Stimulated activated naive CD8-positive, alpha-beta T cell treated with anti-CD3 and anti-CD28 coated beads, Interleukin-15, amount 100 ng/mL, for 72 hours (primary cell): ENCODE results near the gene TMUB2.
A peak's percentile ranks its signal among the peaks of the same experiment; 100 is the strongest.

Source experiments
- ATAC-seq: fragments of 150-1000 bp; cut with Tn5 transposase; 2 replicates; pipeline ENCODE4 v1.10.0; 2021; ENCODE audit warnings: mild to moderate bottlenecking, moderate library complexity
- DNase-seq, 2 donors: peaks; one replicate each; pipeline ENCODE4 v3.0.0; 2021 to 2022
- H3K27ac Mint-ChIP-seq, 2 donors: one replicate each; pipeline ENCODE4 v1.8.0; 2022; ENCODE audit warnings: mild to moderate bottlenecking in 2 of 2, mixed read lengths in 2 of 2, moderate library complexity in 2 of 2
- H3K27me3 Mint-ChIP-seq: one replicate; pipeline ENCODE4 v1.8.0; 2022; ENCODE audit warnings: mixed read lengths
- H3K4me1 Mint-ChIP-seq: one replicate; pipeline ENCODE4 v1.8.0; 2022; ENCODE audit warnings: mild to moderate bottlenecking, mixed read lengths
- H3K4me3 Mint-ChIP-seq, 2 donors: one replicate each; pipeline ENCODE4 v1.8.0; 2022; ENCODE audit warnings: mild to moderate bottlenecking in 2 of 2, mixed read lengths in 2 of 2, moderate library complexity in 1 of 2
- H3K9me3 Mint-ChIP-seq, 2 donors: one replicate each; pipeline ENCODE4 v1.8.0; 2022; ENCODE audit warnings: mixed read lengths in 2 of 2

Gene TMUB2

DNA sequence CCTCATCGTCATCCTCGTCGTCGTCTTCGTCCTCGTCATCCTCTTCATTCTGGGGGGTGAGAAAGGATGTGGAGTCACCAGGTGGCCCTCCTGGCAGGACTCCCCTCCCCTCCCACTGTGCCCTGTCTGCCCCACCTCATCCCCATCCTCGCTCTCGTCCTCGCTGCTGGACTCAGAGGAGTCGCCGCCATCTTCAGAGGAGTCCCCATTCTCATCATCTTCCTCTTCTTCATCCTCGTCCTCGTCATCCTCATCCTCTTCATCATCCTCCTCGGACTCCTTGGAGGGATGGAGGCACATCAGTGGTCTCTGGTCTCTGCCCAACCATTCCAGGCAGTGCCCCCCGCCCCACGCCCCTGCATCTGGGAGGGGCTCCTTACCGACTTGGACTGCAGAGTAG lies 20.5 kb downstream of the TMUB2 start:
- Mint-ChIP-seq H3K27me3 (no peaks in the 10 kb centered on the region), H3K9me3 (no peaks in the 10 kb centered on the region), H3K4me1 (peaks cover 74% of the 10 kb centered on the region), H3K4me3 (no peak overlapping the region), H3K27ac (no peak overlapping the region)
- no peak for ATAC-seq
- no peak for DNase-seq

DNA sequence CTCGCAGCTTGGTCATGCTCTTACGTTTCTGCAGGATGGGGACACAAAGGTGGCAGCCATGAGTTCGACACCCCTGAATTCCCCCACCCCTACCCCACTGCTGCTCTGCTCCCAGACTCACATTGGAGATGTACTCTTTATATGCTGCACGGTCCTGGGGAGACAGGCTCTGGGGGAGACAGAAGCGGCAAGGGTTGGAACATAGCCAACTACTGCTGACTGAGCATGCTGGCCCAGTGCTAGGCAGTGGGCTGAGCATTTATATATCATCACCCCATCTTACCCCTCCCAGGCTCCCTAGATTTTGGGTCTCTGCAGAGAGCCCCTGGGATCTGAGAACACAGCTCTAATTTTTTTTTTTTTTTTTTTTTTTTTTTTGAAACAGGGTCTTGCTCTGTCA lies 21.0 kb downstream of the TMUB2 start:
- DNase-seq (no peak), ATAC-seq (no peak)
- Mint-ChIP-seq H3K9me3 (no peaks in the 10 kb centered on the region), H3K4me1 (peaks cover 74% of the 10 kb centered on the region), H3K27ac (no peak overlapping the region), H3K27me3 (no peaks in the 10 kb centered on the region), H3K4me3 (no peak overlapping the region)

DNA sequence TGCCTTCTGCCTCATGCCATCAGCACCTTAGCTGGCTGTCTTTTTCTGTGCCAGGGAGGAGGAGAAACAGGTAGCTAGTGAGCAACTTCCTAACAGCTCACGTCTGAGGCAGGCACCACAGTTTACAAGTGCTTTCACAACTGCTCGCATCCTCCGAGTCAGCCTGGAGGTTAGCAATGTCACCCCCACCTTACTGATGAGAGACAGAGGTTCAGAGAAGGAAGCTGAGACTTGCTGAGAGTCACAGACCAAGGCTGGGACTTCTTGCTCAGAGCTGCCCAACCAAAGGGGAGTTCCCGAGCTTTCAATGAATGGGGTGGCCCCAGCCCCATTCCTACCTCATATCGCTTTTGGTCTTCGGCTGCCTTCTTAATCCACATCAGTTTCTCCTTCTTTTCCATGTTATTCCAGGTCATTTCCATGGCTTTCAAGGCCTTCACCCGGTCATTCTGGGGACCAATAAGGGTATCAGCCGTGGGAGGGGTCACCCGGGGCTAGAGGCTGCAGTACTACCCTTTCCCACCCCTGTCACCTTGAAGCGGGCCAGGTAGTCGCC lies 23.1 kb downstream of the TMUB2 start:
- peaks cover 0 to 6% of the 10 kb centered on the region in 2 donors for H3K9me3 Mint-ChIP-seq
- peaks cover 74% of the 10 kb centered on the region for H3K4me1 Mint-ChIP-seq
- H3K27me3 Mint-ChIP-seq, result no peaks in the 10 kb centered on the region
- peak overlapping the region; percentile 93 to 98 for H3K27ac Mint-ChIP-seq
- peak overlapping the region; percentile 87 for H3K4me3 Mint-ChIP-seq
- peak; percentile 83 for ATAC-seq
- DNase-seq, result peak; percentile 34 to 77

DNA sequence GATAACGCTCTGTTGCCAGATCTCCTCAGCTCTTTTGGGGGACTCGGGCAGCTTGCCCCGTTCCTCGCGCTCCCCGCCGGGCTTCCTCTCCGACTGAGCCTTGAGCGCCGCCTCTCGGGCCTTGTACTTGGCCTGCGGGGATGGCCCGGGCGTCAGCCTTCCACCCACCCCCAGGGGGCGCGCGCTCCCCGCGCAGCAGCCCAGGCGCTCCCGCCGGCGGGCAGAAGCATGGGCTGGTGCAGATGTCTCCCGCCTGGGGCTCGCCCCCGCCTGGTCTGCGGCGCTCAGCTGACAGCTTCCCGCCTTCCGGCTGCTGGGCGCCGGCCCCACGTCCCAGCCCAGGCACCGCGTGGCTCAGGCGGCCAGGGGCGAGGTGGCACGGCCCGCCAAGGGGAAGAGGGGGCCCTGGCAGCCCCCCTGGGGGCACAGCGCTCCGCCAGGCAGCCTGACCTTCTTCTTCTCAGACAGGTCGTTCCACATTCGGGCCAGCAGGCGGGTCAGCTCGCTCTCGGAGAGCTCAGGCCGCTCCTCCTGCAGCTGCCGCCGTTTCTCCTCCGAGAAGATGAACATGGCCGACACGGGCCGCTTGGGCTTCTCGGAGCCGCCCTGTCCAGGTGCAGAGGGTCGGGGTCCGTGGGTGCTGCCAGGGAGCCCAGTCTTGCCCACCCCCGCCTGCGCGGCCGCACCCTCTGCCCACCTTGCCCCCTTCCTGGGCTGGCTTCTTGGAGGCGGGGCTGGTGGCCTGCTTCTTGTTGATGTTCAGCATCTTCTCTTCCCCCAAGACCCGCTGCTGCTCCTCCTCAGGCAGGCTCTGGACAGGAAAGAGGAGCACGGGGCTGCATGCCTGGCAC lies 23.8 kb downstream of the TMUB2 start:
- ATAC-seq, result peak; percentile 92
- peak overlapping the region; percentile 93 to 98 for H3K27ac Mint-ChIP-seq
- peaks cover 82% of the 10 kb centered on the region for H3K4me1 Mint-ChIP-seq
- DNase-seq, result peak; percentile 96 to 98
- no peaks in the 10 kb centered on the region for H3K27me3 Mint-ChIP-seq
- peak overlapping the region; percentile 87 for H3K4me3 Mint-ChIP-seq
- H3K9me3 Mint-ChIP-seq, result peaks cover 0 to 6% of the 10 kb centered on the region in 2 donors

DNA sequence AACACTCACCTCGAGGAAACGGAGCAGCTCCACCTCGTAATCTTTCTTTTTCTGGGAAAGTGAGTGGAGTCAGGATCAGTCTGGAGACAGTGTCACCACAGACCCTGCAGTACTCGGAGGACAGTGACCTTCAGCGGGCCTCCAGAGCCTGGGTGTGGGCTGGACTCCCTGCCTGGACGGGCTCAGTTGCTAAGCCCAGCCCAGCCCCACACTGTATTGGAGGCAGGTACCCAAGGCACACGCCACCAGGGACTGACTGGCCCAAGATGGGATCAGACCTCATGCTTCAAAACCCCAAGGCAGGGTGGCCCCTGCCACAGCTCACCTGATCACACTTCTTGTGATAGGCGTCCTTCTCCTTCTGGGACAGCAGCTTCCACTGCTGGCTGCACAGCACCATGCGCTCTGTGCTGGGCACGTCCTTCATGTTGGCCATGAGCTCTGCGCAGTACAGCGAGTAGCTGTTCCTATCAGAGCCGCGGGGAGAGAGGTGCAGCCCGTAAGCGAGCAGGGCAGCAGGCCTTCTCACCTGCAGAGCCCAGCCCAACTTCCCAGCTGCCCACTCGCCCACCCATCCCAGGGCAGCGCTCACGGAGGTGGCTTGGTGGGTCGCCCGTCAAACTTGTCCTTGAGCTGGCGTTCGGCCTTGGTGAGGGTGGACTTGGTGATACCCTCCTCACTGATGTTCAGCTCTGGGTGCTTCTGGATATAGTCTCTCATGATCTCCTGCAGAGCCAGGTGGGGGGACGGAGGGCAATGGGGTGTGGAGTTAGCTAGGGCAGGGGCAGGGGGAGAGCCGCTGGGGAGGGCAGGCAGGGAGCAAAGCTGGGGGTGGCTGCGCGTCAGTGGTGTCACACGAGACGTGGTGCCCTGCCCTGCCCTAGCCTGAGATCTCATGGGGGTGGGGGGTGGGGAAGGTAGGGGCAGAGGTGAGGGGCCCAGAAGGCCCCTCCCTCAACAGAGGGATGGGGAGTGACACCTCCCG lies 24.8 kb downstream of the TMUB2 start:
- DNase-seq (no peak), ATAC-seq (no peak)
- H3K4me1 Mint-ChIP-seq, result peaks cover 92% of the 10 kb centered on the region
- H3K27ac Mint-ChIP-seq, result peak overlapping the region; percentile 31 to 33
- peak overlapping the region; percentile 49 to 64 for H3K4me3 Mint-ChIP-seq
- peaks cover 0 to 6% of the 10 kb centered on the region in 2 donors for H3K9me3 Mint-ChIP-seq
- H3K27me3 Mint-ChIP-seq, result no peaks in the 10 kb centered on the region

DNA sequence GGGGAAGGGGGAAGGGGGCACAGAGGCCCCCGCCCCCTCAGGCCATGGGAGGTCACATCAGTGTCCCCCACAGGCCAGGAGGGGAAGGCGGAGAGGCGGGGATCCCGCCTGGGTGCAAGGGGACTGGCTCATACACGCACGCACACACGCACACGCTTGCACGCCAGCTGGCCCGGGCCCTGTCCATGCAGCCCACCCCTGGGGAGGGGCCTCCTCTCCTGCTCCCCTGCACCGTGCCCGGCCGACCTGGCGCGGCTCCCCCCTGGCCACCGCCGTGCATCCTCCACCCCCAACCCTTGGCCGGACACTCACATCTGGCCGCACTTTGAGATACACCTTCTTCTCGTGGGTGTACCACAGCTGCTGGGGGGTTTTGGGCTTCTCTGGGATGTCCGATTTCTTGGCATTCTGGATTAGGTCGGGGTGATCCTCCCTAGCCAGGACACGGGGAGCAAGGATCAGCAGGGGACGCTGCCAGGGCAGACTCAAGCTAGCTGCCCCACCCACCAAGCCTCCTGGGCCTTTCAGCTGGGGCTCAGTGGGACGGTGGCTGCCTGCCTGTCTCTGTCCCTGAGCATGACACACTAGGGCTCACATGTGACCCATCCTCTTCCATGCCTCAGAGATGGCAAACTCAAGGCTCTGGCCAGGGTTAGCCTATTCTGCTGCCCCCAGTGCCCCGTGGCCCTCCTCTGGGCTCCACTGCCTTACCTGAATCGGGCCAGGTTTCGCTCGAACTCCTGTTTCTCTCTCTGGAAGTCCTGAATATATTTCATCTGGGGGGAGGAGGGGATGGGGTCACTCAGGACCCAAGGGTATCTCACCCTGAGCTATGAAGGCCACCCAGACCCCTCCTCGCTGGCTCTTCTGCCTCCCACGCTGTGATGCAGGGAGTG lies 26.0 kb downstream of the TMUB2 start:
- ATAC-seq (no peak), DNase-seq (no peak)
- H3K4me3 Mint-ChIP-seq, result peak overlapping the region in 1 of 2 donors; percentile 64
- peaks cover 0 to 6% of the 10 kb centered on the region in 2 donors for H3K9me3 Mint-ChIP-seq
- no peaks in the 10 kb centered on the region for H3K27me3 Mint-ChIP-seq
- H3K4me1 Mint-ChIP-seq, result peaks cover 96% of the 10 kb centered on the region
- peak overlapping the region in 1 of 2 donors; percentile 77 for H3K27ac Mint-ChIP-seq

DNA sequence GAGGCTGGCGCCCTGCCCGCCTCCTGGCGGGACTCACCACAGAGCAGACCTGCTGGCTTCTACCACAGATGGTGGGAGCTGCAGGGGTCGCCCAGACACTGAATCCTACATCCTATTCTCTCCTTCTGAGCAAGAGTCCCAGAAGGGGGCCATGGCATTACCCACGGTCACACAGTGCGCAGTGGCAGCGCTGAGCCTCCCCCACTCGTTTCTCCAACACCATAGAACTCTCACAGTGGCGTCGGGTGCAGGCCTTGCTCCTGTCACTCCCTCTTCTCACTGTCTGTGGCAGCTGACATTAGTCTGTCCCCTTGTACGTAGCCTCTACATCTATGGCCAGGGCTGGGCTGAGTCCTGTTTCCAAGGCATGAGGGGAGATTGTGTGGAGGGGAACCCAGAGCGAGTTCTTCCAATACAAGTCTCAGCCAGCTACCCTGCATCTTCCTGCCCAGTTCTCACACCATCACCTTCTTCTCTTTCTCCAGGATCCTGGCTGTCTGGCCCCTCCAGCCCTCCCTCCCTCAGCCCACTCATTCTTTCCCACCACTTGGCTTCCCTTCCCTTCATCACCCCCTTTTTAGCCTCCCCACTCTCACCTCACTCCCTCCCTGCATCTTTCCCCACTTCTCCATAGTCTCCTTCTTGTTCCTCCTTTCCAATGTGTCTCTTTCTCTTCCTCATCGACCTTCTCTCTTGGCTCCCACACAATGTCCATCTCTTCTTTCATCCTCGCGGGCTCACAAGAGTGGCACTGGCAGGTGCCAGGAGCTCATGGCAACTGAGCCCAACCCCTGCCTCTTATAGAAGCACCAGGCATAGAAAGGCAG lies 26.8 kb downstream of the TMUB2 start:
- Mint-ChIP-seq H3K4me3 (peak overlapping the region; percentile 23 to 64), H3K4me1 (peaks cover 90% of the 10 kb centered on the region), H3K27ac (peak overlapping the region; percentile 77 to 92), H3K27me3 (no peaks in the 10 kb centered on the region), H3K9me3 (peaks cover 0 to 6% of the 10 kb centered on the region in 2 donors)
- no peak for DNase-seq
- no peak for ATAC-seq

DNA sequence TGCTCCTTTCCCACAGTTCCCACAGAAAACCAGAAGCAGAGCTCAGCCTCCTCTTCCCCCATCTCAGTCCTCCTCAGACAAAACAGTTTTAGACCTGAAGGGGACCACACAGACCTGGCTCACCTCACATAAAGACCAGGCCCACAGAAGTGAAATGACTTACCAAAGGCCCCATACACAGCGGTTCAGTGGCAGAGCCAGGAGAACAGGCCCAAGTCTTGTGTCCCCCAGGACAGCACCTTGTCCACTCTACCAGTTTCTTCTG lies 27.4 kb downstream of the TMUB2 start:
- Mint-ChIP-seq H3K9me3 (peaks cover 0 to 6% of the 10 kb centered on the region in 2 donors), H3K27me3 (no peaks in the 10 kb centered on the region), H3K27ac (peak overlapping the region in 1 of 2 donors; percentile 92), H3K4me1 (peaks cover 85% of the 10 kb centered on the region), H3K4me3 (peak overlapping the region; percentile 23 to 55)
- no peak for DNase-seq
- no peak for ATAC-seq

DNA sequence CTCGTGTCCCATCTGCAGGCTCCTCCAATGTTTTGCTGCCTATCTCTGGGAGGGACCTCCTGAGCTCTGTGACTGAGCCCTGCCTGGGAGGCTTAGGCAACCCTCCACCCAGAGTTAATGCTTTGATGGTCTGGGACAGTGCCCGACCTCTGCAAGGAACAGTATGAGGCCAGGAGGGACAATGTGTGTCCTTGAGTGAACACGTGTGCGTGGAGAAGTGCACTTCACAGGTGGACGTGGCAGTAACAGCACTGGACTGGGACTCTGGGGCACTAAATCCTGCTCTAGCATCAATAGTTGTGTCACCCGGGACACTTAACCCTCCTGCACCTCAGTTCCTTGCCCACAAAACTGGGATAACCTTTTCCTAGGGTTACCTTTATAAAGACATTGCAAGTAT lies 28.1 kb downstream of the TMUB2 start:
- no peak for ATAC-seq
- Mint-ChIP-seq H3K4me3 (peak overlapping the region; percentile 91 to 96), H3K4me1 (peaks cover 77% of the 10 kb centered on the region), H3K27ac (peak overlapping the region; percentile 68 to 78), H3K9me3 (peaks cover 0 to 6% of the 10 kb centered on the region in 2 donors), H3K27me3 (no peaks in the 10 kb centered on the region)
- DNase-seq, result no peak

DNA sequence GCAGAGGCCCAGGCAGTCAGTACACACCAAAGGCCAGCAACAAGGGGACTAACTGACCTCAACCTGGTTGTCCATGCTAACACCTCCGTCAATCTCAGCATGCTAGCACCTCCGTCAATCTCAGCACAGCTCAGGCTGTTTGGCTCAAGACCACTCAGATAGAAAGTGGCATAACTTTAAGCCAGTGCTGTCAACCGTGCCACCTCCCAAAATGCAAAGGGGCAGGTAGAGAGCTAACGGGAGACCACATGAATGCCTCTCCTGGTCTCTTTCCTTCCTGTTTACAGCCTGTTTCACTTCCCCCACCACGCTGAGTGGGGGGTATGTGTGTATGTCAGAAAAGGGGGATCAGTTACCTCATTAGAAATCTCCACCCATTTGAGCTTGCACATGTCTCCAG lies 29.4 kb downstream of the TMUB2 start:
- peak in 1 of 2 donors; percentile 51 for DNase-seq
- Mint-ChIP-seq H3K27me3 (no peaks in the 10 kb centered on the region), H3K4me1 (peaks cover 65% of the 10 kb centered on the region), H3K9me3 (peaks cover 0 to 6% of the 10 kb centered on the region in 2 donors), H3K4me3 (peak overlapping the region; percentile 91 to 96), H3K27ac (peak overlapping the region; percentile 75 to 90)
- peak; percentile 14 for ATAC-seq

DNA sequence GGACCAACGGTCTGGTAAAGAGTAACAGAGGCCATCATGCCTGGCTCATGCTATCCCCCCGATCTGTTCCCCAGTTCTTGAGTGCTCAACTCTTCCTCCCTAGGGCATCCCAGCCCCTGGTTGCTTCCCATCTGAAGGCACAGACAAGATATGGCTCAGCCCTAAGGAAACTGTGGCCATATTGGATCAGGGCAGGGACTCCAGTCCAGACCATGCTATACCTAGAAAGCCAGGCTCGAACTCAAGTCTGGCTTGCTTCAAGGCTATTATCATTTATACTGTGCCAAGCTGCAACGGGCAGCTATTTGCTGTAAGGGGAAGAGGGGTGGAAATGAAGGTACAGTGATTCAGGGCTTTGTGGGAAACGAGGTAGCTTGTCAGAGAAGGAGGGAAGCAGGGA lies 29.9 kb downstream of the TMUB2 start:
- Mint-ChIP-seq H3K4me3 (peak overlapping the region; percentile 91 to 96), H3K9me3 (peaks cover 0 to 6% of the 10 kb centered on the region in 2 donors), H3K27ac (peak overlapping the region; percentile 75 to 95), H3K27me3 (no peaks in the 10 kb centered on the region), H3K4me1 (peaks cover 59% of the 10 kb centered on the region)
- DNase-seq, result no peak
- ATAC-seq, result no peak

DNA sequence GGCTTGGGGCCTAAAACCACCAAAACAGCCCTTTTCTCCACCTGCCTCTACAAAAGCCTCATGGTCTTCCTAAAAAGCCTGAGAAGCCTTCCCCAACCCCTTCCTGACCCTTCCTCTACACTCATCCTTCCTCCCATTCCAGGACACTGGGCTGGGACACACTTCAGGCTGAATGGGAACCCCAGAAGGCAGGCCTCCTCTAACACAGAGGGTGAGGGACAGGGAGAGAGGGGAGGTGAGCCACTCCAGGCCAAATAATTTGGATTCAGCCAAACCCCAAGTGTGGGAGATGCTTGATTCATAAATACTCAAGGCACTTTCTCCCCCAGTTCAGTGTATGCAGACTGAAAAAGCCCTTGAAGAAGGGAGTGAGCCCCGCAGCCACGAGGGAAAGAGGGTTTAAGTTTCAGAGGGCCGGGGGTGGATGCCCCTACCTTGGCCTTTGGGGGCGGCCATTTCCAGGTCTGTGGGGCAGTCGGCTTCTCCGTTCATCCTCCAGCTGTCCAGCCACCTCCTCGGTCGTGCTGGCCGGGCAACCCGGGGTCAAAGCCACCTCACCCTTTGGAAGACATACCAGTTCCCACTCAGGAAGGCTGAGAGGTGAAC lies 31.1 kb downstream of the TMUB2 start:
- Mint-ChIP-seq H3K27ac (peak overlapping the region; percentile 88 to 97), H3K4me3 (peak overlapping the region; percentile 91 to 96), H3K9me3 (peaks cover 0 to 6% of the 10 kb centered on the region in 2 donors), H3K4me1 (peaks cover 56% of the 10 kb centered on the region), H3K27me3 (no peaks in the 10 kb centered on the region)
- ATAC-seq (no peak), DNase-seq (peak in 1 of 2 donors; percentile 52)

DNA sequence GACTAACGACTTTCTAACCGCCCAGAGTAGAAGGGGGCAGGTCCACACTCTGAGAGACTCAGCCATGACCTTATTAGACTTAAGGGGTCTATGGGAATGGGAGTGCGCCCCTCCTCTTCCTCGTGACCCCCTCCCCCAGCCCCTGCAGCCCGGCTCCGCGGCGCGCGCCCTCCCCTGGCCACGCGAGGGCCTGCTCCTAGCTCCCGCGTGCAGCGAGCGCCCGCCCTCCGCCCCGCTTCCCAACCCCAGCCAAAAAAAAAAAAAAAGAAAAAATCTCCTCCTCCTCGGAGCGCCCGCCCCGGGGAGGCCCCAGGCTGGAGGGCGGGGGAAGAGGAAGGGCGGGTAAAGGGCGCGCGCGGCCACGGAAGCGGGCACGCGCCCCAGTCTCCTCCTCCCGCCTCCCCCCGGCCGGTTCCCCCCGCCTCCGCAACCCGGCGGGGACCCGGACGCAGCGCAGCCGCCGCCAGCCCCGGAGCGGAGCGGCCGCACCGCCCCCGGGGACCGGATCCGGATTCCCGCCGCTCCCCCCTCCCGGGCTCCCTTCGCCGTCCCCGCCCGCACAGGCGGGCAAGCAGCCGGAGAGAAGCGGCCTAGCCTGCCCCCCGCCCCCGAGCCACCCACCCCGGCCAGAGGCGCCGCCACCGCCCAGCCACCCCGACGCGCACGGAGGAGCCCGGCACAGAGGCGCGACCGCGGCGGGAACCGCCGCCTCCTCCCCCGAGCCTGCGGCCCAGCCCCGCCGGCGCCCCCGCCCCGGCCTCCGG lies 31.8 kb downstream of the TMUB2 start:
- Mint-ChIP-seq H3K4me1 (peaks cover 51% of the 10 kb centered on the region), H3K9me3 (peaks cover 0 to 6% of the 10 kb centered on the region in 2 donors), H3K4me3 (peak overlapping the region; percentile 91 to 96), H3K27ac (peak overlapping the region; percentile 88 to 97), H3K27me3 (no peaks in the 10 kb centered on the region)
- peak; percentile 91 to 93 for DNase-seq
- peak; percentile 59 for ATAC-seq
